AG10803 (cell line): ENCODE data around the gene PLA2G4B.
"Not testable (repeated sequence)": the region's sequence is repeated elsewhere in the genome, so short reads cannot be mapped to it uniquely, and the experiment has no call there.

Experiments
- DNase-seq: peaks from one replicate; pipeline ENCODE4 v3.0.0; 2010; ENCODE audit warnings: low read depth
- H3K4me3 ChIP-seq: 2 replicates; pipeline ENCODE4 v1.5.1; 2011; ENCODE audit warnings: mild to moderate bottlenecking, low read length, control low read depth
- CTCF ChIP-seq: conservative IDR thresholded peaks from 2 replicates; pipeline ENCODE4 v1.5.1; 2011; ENCODE audit warnings: mild to moderate bottlenecking, low read length, control low read depth, inconsistent platforms

Gene PLA2G4B

GRCh38 chr15:41827290-41827879 lies 11.3 kb upstream of the PLA2G4B start:
- TF ChIP-seq CTCF: no peak
- DNase-seq: no peak
- peak overlapping the region; percentile 63 for H3K4me3 ChIP-seq

- peak within 1 kb of the TSS; percentile 87 for H3K4me3 ChIP-seq
- TF ChIP-seq CTCF: no peak
- DNase-seq: peak; percentile 80
Observed at GRCh38 chr15:41827880-41828806, 10.5 kb upstream of the PLA2G4B start, which contains the start of gene JMJD7. JMJD7 (plus strand) TSS chr15:41828092; CDS start chr15:41828125, 33 bp downstream.

- peak; percentile 12 for DNase-seq
- TF ChIP-seq CTCF: no peak
- H3K4me3 ChIP-seq: peak overlapping the region; percentile 87
Observed at GRCh38 chr15:41828807-41829141, 9.9 kb upstream of the PLA2G4B start.

- H3K4me3 ChIP-seq: no peak overlapping the region
- no peak for TF ChIP-seq CTCF
- no peak for DNase-seq
Observed at GRCh38 chr15:41829959-41830646, 8.5 kb upstream of the PLA2G4B start.

GRCh38 chr15:41831291-41831690 lies 7.4 kb upstream of the PLA2G4B start:
- not testable (repeated sequence) for H3K4me3 ChIP-seq
- peak; percentile 18 for DNase-seq

GRCh38 chr15:41832208-41832607 lies 6.4 kb upstream of the PLA2G4B start:
- no peak for DNase-seq
- H3K4me3 ChIP-seq: no peak overlapping the region
- TF ChIP-seq CTCF: no peak

GRCh38 chr15:41832875-41833274 lies 5.8 kb upstream of the PLA2G4B start:
- no peak for TF ChIP-seq CTCF
- no peak overlapping the region for H3K4me3 ChIP-seq
- no peak for DNase-seq
